SK-N-SH treated with all-trans-retinoic acid at 6 μM for 48 hours (cell line): ENCODE measurements around the gene ISYNA1.

ENCODE experiments used
- ARNTL ChIP-seq: fragments of 450-650 bp; formaldehyde crosslinking; IDR thresholded peaks from 2 replicates; pipeline ENCODE4 v1.5.0; 2020; ENCODE audit warnings: low read depth, mild to moderate bottlenecking, moderate library complexity, borderline replicate concordance
- GLIS3 ChIP-seq: fragments of 250-450 bp; sonication (Bioruptor Pico); IDR thresholded peaks from 2 replicates; pipeline ENCODE4 v1.5.0; 2020; ENCODE audit warnings: mild to moderate bottlenecking, moderate library complexity
- ISL1 ChIP-seq: fragments of 250-450 bp; sonication (Bioruptor Pico); IDR thresholded peaks from 2 replicates; pipeline ENCODE4 v2.1.2; 2022; ENCODE audit warnings: mild to moderate bottlenecking, moderate library complexity
- PPARA ChIP-seq: fragments of 250-450 bp; sonication (Bioruptor Pico); IDR thresholded peaks from 2 replicates; pipeline ENCODE4 v1.5.0; 2020; ENCODE audit warnings: mild to moderate bottlenecking, borderline replicate concordance
- RARB ChIP-seq: fragments of 250-450 bp; sonication (Bioruptor Pico); IDR thresholded peaks from 2 replicates; pipeline ENCODE4 v1.8.0; 2021; ENCODE audit warnings: mild to moderate bottlenecking, moderate library complexity
- TOX ChIP-seq: fragments of 250-450 bp; sonication (Bioruptor Pico); IDR thresholded peaks from 2 replicates; pipeline ENCODE4 v1.8.0; 2021; ENCODE audit warnings: mild to moderate bottlenecking, moderate library complexity, borderline replicate concordance
- ZC3H10 ChIP-seq: fragments of 250-450 bp; sonication (Bioruptor Pico); IDR thresholded peaks from 2 replicates; pipeline ENCODE4 v1.5.1; 2021; ENCODE audit warnings: mild to moderate bottlenecking, moderate library complexity
- ZNF8 ChIP-seq: fragments of 450-650 bp; formaldehyde crosslinking; IDR thresholded peaks from 2 replicates; pipeline ENCODE4 v1.5.0; 2020; ENCODE audit warnings: mild to moderate bottlenecking, moderate library complexity
- TF ChIP-seq, protein P1 (sequence below): fragments of 250-450 bp; sonication (Bioruptor Pico); IDR thresholded peaks from 2 replicates; pipeline ENCODE4 v1.5.0; 2020; ENCODE audit warnings: mild to moderate bottlenecking, moderate library complexity
- TF ChIP-seq, protein P2 (sequence below): fragments of 250-450 bp; sonication (Bioruptor Pico); IDR thresholded peaks from 2 replicates; pipeline ENCODE4 v1.8.0; 2020; ENCODE audit warnings: mild to moderate bottlenecking, moderate library complexity, borderline replicate concordance
- TF ChIP-seq, protein P3 (sequence below): fragments of 250-450 bp; sonication (Bioruptor Pico); IDR thresholded peaks from 2 replicates; pipeline ENCODE4 v1.8.0; 2021; ENCODE audit warnings: low read depth, mild to moderate bottlenecking, moderate library complexity, borderline replicate concordance
- TF ChIP-seq, protein P4 (sequence below): fragments of 250-450 bp; sonication (Bioruptor Pico); IDR thresholded peaks from 2 replicates; pipeline ENCODE4 v1.5.1; 2020; ENCODE audit warnings: low read depth, mild to moderate bottlenecking, moderate library complexity

DNA sequence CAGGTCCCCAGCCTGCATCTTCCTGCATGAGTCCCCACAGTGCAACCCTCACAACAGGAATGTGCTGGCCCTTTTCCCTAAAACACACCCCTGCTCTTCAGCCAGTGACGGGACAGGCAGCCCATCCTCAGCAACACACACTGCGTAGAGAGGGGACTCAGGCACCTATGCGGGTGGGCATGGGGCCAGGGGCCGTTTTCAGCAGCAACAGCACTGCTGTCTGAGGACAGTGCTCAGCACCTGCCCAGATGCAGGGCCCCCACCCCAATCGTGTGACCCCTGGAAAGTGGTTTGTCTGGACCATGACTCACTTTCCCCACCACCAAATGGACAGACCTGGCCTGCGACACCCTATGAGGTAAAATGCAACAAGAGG is 28.0 kb upstream of the ISYNA1 start:
- no peak for TF ChIP-seq ARNTL (CRISPR knock-in tag)
- TF ChIP-seq, protein P1, sequence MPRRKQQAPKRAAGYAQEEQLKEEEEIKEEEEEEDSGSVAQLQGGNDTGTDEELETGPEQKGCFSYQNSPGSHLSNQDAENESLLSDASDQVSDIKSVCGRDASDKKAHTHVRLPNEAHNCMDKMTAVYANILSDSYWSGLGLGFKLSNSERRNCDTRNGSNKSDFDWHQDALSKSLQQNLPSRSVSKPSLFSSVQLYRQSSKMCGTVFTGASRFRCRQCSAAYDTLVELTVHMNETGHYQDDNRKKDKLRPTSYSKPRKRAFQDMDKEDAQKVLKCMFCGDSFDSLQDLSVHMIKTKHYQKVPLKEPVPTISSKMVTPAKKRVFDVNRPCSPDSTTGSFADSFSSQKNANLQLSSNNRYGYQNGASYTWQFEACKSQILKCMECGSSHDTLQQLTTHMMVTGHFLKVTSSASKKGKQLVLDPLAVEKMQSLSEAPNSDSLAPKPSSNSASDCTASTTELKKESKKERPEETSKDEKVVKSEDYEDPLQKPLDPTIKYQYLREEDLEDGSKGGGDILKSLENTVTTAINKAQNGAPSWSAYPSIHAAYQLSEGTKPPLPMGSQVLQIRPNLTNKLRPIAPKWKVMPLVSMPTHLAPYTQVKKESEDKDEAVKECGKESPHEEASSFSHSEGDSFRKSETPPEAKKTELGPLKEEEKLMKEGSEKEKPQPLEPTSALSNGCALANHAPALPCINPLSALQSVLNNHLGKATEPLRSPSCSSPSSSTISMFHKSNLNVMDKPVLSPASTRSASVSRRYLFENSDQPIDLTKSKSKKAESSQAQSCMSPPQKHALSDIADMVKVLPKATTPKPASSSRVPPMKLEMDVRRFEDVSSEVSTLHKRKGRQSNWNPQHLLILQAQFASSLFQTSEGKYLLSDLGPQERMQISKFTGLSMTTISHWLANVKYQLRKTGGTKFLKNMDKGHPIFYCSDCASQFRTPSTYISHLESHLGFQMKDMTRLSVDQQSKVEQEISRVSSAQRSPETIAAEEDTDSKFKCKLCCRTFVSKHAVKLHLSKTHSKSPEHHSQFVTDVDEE (CRISPR knock-in tag), result no peak
- no peak for TF ChIP-seq ZC3H10 (CRISPR knock-in tag)
- TF ChIP-seq, protein P2, sequence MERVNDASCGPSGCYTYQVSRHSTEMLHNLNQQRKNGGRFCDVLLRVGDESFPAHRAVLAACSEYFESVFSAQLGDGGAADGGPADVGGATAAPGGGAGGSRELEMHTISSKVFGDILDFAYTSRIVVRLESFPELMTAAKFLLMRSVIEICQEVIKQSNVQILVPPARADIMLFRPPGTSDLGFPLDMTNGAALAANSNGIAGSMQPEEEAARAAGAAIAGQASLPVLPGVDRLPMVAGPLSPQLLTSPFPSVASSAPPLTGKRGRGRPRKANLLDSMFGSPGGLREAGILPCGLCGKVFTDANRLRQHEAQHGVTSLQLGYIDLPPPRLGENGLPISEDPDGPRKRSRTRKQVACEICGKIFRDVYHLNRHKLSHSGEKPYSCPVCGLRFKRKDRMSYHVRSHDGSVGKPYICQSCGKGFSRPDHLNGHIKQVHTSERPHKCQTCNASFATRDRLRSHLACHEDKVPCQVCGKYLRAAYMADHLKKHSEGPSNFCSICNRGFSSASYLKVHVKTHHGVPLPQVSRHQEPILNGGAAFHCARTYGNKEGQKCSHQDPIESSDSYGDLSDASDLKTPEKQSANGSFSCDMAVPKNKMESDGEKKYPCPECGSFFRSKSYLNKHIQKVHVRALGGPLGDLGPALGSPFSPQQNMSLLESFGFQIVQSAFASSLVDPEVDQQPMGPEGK, result no peak
- no peak for TF ChIP-seq PPARA
- TF ChIP-seq ISL1 (CRISPR knock-in tag), result no peak
- no peak for TF ChIP-seq TOX
- TF ChIP-seq, protein P3, sequence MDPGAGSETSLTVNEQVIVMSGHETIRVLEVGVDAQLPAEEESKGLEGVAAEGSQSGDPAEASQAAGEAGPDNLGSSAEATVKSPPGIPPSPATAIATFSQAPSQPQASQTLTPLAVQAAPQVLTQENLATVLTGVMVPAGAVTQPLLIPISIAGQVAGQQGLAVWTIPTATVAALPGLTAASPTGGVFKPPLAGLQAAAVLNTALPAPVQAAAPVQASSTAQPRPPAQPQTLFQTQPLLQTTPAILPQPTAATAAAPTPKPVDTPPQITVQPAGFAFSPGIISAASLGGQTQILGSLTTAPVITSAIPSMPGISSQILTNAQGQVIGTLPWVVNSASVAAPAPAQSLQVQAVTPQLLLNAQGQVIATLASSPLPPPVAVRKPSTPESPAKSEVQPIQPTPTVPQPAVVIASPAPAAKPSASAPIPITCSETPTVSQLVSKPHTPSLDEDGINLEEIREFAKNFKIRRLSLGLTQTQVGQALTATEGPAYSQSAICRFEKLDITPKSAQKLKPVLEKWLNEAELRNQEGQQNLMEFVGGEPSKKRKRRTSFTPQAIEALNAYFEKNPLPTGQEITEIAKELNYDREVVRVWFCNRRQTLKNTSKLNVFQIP (CRISPR knock-in tag), result no peak
- no peak for TF ChIP-seq ZNF8 (CRISPR knock-in tag)
- TF ChIP-seq, protein P4, sequence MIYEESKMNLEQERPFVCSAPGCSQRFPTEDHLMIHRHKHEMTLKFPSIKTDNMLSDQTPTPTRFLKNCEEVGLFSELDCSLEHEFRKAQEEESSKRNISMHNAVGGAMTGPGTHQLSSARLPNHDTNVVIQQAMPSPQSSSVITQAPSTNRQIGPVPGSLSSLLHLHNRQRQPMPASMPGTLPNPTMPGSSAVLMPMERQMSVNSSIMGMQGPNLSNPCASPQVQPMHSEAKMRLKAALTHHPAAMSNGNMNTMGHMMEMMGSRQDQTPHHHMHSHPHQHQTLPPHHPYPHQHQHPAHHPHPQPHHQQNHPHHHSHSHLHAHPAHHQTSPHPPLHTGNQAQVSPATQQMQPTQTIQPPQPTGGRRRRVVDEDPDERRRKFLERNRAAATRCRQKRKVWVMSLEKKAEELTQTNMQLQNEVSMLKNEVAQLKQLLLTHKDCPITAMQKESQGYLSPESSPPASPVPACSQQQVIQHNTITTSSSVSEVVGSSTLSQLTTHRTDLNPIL (CRISPR knock-in tag), result no peak
- no peak for TF ChIP-seq RARB (CRISPR knock-in tag)
- TF ChIP-seq GLIS3 (CRISPR knock-in tag), result no peak
